SH-SY5Y (cell line): ENCODE results near the gene POLR1A.

Source experiments
- GATA2 ChIP-seq: IDR thresholded peaks from 2 replicates; pipeline ENCODE4 v1.6.1; 2011; ENCODE audit warnings: mild to moderate bottlenecking, low read depth, low read length
- GATA3 ChIP-seq: IDR thresholded peaks from 2 replicates; pipeline ENCODE4 v1.6.1; 2011; ENCODE audit warnings: low read depth, mild to moderate bottlenecking, low read length, moderate library complexity

DNA sequence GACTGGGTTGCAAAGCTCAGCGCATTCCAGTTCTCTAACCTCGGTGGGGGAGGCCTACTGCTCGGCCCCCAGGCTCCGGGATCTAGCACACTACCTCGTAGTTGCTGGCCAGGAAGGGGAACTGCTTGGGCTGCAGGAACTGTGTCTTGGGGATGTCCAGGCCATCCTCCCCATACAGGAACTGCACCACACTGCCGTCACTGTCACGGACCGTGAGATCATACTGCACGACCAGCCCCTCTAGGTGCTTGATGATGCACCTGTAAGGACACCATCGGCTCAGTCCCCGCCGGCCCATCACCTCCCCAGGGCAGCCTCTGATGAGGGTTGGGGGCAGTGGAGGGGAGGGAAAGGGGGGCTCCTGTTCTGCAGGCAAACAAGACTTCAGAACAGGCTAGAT lies 61.6 kb downstream of the POLR1A start:
- no peak for TF ChIP-seq GATA2
- no peak for TF ChIP-seq GATA3
